GM18861 (cell line): ENCODE results near the gene TAF5.
"Not testable (repeated sequence)": the region's sequence is repeated elsewhere in the genome, so short reads cannot be mapped to it uniquely, and the experiment has no call there.

ENCODE experiments used
- ATAC-seq: cut with Tn5 transposase; IDR thresholded peaks from one replicate; pipeline ENCODE4 v1.9.1; 2021; ENCODE audit not compliant: unreplicated experiment

The TAF5 gene

DNA sequence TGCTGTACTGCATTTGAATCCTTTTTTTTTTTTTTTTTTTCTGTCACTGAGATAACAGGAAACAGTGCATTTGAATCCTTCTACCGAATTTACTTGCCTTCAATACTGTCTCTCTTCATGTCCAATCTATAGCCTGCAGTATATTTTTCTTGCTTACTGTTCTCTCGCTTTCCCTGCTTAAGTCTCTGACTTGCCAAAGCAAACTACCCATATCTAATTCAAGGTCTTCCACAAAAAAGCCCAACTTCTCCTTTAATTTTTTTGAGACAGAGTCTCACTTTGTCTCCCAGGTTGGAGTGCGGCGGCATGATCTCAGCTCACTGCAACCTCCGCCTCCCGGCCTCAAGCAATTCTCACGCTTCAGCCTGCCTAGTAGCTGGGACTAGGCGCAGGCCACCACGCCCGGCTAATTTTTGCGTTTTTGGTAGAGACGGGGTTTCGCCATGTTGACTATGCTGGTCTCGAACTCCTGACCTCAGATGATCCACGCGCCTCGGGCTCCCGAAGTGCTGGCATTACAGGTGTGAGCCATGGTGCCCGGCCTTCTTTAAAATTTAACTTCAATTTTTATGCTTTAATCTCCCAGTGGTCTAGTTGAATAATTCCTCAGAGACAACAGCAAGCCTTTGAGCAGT lies 29.5 kb downstream of the TAF5 start:
- no peak for ATAC-seq

DNA sequence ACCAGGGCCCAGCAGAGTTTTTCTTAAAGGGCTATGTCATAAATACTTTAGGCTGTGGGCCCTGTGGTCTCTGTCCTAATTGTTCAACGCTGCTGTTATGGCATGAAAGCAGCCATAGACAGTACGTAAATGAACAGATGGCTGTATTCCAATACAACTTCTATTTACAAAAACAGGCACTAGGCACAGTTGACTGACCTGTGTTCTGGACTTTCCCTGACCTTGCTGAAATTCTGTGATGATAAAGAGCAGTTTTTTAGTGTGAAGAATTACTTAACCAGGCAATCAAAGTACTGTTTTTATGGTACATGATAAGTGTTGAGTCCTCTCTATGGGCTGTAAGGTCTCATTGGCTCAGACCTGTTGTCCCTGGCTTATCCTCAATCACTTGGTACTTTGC lies 45.8 kb downstream of the TAF5 start:
- no peak for ATAC-seq

DNA sequence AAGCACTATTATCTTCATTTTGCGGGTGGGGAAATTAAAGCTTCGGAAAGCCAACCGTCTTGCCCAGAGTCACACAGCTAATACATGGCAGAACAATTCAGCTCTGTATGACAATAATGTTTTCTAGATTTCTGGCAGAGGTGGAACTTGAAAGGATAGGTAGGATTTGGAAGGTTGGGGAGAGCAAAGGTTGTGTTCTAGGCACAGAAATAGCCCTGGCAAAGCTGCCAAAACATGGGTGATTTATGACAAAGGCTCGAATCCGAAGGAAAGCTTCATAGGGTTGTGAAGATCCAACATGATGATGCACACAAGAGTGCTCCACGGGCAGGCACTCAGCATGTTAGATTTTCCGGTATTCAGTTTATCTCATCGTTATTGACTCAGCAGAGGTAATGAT lies 47.8 kb downstream of the TAF5 start:
- ATAC-seq, result no peak

DNA sequence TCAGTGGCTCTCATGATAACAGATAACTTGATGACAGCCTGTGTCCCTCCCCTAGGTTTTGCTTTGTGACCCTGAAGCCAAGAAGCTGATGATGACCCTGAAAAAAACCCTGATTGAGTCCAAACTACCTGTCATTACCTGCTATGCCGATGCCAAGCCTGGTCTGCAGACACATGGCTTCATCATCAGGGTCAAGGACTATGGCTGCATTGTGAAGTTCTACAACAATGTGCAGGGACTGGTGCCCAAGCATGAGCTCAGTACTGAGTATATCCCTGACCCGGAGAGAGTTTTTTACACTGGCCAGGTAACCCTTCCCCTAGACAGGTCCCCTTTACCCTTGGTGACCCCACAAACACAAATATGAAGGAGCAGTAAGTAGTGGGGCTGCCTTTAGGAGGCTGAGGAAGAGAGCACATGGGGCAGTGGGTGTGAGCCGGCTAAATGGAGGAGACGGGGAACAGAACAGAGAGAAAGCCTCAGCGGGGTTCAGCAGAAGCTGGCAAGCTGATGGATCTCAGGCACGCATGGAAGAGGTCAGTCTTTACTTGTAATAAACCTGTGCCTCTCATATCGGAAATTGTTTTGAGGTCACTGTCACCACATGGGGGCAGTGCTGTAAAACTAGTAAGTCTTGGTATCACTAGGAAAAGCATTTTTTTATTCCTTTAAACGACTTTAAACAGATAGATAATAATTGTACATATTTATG lies 48.8 kb downstream of the TAF5 start:
- ATAC-seq, result no peak

DNA sequence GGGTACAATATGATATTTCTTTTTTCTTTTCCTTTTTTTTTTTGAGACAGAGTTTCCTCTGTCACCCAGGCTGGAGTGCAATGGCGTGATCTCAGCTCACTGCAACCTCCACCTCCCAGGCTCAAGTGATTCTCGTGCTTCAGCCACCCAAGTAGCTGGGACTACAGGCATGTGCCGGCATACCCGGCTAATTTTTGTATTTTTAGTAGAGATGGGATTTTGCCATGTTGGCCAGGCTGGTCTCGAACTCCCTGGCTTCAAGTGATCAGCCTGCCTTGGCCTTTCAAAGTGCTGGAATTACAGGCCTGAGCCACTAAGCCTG lies 49.3 kb downstream of the TAF5 start:
- ATAC-seq, result not testable (repeated sequence)

DNA sequence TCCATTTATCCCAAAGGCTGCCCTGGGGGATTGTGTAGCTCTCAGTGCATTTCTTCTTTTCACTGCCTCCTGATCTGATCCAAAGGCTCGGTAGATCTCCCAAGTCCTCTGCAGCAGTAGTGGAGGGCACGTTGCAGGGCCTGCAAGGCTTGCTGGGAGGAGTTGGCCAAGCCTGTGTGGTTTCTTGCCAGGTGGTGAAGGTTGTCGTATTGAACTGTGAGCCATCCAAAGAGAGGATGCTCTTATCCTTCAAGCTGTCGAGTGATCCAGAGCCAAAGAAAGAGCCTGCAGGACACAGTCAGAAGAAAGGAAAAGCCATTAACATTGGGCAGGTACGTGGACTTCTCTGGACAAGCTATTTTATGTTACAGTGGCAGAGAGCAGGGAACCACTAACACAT lies 49.8 kb downstream of the TAF5 start:
- ATAC-seq, result no peak

DNA sequence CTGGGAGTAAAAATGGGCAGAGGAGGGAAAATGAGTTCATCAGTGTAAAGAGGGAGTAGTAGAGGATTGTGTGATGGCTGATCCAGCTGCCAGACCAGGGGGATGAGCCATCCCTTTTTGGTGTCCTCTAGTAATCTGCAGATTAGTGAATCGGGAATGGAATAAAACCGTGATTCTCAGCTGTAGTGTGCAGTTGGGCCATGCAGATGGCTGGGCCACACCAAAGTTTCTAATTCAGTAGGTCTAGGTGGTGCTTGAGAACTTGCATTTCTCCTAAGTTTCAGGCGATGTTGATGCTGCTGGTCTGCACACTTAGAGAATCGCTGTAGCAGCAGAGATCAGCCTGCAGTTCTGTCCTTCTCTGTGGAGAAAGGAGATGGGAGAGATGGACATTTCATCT lies 51.3 kb downstream of the TAF5 start:
- no peak for ATAC-seq

DNA sequence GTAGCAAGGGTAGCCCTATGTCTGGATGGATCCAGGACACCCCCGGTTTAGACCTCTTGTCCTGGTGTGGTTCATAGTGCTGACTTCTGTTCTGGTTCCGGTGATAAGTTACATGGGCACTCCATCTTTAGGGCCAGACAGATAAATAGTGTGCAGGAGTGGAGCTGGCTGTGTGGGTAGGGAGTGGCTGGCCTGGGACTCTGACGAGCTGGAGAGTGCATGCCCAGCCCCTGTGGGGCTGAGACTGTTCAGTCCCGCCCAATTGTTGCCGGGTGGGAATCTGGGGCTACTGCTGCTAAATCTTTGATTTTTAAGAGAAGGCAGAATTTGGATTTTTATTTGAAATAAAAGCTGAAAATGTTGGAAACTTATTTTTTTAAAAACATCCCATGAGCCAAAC lies 56.0 kb downstream of the TAF5 start:
- no peak for ATAC-seq

DNA sequence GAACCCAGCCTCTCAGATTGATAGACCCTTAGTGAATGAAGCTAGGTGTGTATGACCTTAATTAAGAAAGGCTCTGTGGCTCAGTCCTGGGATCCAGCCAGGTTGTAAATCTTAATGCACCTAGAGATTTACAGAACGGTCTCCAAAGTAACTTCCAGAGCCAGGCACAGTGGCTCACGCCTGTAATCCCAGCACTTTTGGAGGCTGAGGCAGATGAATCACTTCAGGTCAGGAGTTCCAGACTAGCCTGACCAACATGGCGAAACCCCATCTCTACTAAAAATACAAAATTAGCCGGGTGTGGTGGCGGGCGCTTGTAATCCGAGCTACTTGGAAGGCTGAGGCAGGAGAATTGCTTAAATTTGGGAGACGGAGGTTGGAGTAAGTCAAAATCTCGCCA lies 60.1 kb downstream of the TAF5 start:
- no peak for ATAC-seq

DNA sequence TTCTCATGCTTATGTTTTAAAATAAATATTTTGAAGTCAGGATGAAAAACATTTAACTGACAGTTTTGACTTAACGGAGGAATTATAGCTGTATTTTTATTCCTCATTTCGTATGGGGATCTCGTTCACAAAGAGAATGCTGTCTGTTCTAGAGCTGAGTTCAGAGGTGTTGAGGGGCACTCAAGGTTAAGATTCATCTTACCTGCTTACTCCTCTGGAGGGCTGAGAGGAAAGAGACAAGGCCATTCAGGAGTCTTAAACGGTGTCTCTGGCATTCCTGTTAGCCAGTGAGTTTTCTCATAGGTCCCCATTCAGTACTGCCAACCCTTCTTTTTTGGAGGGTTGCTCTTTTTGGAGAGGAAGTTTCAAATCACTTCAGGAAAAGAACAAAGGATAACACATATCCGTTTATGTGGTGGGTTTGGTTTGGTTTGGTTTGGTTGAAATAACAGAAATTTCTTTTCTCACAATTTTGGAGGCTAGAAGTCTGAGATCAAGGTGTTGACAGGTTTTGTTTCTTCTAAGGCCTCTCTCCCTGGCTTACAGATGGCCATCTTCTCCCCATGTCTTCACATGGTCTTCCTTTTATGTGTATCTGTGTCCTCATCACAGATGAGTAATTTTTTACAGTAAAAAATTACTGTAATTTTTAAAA lies 61.3 kb downstream of the TAF5 start:
- ATAC-seq, result no peak

DNA sequence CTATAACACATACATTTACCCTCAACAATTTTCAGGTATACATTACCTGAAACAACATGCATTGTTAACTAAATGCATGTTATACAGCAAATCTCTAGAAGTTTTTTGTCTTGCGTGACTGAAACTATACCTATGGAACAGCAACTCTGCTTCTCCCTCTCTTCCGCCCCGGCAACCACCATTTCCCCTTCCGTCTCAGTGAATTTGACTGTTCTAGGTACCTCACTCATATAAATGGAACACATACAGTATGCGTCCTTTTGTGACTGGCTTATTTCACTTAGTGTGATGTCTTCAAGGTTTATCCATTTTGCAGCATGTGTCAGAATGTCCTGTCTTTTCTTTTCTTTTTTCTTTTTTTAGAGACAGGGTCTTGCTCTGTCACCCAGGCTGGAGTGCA lies 61.9 kb downstream of the TAF5 start:
- ATAC-seq, result no peak

DNA sequence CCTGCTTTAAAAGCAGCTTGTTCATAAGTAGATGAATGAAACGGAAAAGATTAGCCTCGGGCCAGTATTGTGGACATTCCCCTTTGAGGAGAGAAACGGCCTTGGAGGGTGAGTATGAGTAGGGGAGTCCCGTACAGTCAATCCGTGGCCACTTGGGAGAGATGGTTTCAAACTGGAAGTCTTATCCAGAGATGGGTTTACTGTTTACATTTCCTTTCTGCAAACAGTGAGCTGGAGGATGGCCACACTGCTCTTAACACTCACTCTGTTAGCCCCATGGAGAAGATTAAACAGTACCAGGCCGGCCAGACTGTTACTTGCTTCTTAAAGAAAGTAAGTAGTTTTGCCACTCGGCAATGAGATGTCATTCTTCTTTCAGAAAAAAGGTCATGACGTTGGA lies 64.1 kb downstream of the TAF5 start:
- no peak for ATAC-seq

DNA sequence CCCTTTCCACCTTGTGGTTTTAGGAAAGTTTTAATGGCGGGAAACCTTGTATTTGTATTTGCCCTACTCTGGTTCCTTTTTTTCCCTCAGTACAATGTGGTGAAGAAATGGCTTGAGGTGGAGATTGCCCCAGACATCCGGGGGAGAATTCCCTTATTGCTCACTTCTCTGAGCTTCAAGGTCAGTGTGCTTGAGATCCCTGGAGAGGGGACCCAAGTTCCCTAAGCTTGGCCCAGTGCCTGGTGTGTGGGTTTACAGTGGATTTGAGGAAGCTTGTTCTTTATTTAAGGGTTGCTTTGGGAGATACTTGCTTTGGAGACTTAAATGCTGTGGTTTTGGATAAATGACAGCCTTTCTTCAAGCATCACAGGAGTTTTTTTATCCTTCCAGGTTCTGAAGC lies 66.1 kb downstream of the TAF5 start:
- no peak for ATAC-seq
